ENCODE results near the gene FBLIM1. TPM values are rescaled to one million over a fixed set of nuclear protein-coding genes. Genes with fewer than 3 reads are reported as not detected.
A peak's percentile ranks its signal among the peaks of the same experiment; 100 is the strongest.

FBLIM1 gene
- total and polyA plus RNA-seq, 5 donors from 2014 or later, result 0.06 TPM; not detected in 4

DNA sequence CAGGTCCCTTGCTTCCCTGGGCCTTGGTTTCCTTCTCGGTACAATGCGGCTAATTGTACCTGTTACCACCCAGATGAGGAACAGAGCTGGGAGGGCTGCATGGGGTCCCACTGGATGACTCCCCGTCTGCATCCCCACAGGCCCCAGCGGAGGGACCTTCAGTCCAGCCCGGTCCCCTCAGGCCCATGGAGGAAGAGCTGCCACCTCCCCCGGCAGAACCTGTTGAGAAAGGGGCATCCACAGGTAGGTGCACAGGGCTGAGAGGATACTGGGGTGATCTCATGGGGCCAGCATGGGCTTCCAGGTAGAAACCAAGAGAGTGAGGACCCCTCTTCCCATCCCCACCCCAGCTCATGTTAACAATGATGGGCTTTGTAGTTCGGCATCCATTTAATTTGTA is 9.8 kb downstream of the FBLIM1 start:
- no peak overlapping the region for H3K27ac Mint-ChIP-seq
- no peak for DNase-seq

DNA sequence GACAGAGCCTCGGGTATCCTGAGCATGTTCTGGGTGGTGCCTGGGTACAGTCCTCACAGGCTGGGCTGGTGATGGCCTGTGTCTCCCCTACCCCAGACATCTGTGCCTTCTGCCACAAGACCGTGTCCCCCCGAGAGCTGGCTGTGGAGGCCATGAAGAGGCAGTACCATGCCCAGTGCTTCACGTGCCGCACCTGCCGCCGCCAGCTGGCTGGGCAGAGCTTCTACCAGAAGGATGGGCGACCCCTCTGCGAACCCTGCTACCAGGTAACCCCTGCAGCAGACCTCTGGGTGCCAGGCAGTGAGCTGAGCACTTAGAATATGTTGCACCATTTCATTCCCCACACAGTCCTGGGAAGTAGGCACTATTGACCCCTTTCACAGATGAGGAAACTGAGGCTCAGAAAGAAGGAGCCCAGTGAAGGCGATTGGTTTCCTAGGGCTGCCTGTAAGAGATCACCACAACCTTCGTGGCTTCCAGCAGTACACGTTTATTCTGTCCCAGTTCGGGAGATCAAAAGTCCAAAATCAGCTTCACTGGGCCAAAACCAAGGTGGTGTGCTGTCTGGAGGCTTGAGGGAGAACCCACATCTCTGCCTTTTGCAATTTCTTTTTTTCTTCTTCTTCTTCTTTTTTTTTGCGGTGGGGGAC is 11.8 kb downstream of the FBLIM1 start:
- Histone ChIP-seq H3K4me1 (ENCODE audit: control insufficient read depth, insufficient read depth, low read length, poor library complexity, severe bottlenecking) (no peaks in the 10 kb centered on the region), H3K36me3 (ENCODE audit: control insufficient read depth, insufficient read depth, low read length) (no peaks in the 10 kb centered on the region), H3K27me3 (ENCODE audit: control insufficient read depth, insufficient read depth, low read length) (peaks cover 2% of the 10 kb centered on the region), H3K4me3 (ENCODE audit: low read depth, low read length) (no peak overlapping the region), H3K9me3 (ENCODE audit: control insufficient read depth in 2 of 2, low read length in 2 of 2) (no peaks in the 10 kb centered on the region), H3K27ac (ENCODE audit: insufficient read depth, low read length, poor library complexity, severe bottlenecking) (no peak overlapping the region)
- no peaks in the 10 kb centered on the region for H3K4me1 Mint-ChIP-seq
- ATAC-seq (ENCODE audit: low read depth in 2 of 2) (no peak), DNase-seq (no peak)
- no peaks in the 10 kb centered on the region for H3K36me3 Mint-ChIP-seq
- peaks cover 15% of the 10 kb centered on the region for H3K27me3 Mint-ChIP-seq
- no peaks in the 10 kb centered on the region for H3K9me3 Mint-ChIP-seq
- H3K27ac Mint-ChIP-seq, result no peak overlapping the region
- H3K4me3 Mint-ChIP-seq, result no peak overlapping the region

More for the DNA sequence above, 9.8 kb downstream of the FBLIM1 start:
- H3K4me1 Mint-ChIP-seq, result no peaks in the 10 kb centered on the region
- peaks cover 23% of the 10 kb centered on the region for H3K27me3 Mint-ChIP-seq
- Histone ChIP-seq H3K36me3 (ENCODE audit: control insufficient read depth, insufficient read depth, low read length) (no peaks in the 10 kb centered on the region), H3K27me3 (ENCODE audit: control insufficient read depth, insufficient read depth, low read length) (peaks cover 2% of the 10 kb centered on the region), H3K4me3 (ENCODE audit: low read depth, low read length) (no peak overlapping the region), H3K4me1 (ENCODE audit: control insufficient read depth, insufficient read depth, low read length, poor library complexity, severe bottlenecking) (no peaks in the 10 kb centered on the region), H3K27ac (ENCODE audit: insufficient read depth, low read length, poor library complexity, severe bottlenecking) (no peak overlapping the region), H3K9me3 (ENCODE audit: control insufficient read depth in 2 of 2, low read length in 2 of 2) (no peaks in the 10 kb centered on the region)
- no peak for ATAC-seq (ENCODE audit: low read depth in 2 of 2)
- H3K4me3 Mint-ChIP-seq, result no peak overlapping the region
- no peaks in the 10 kb centered on the region for H3K9me3 Mint-ChIP-seq
- no peaks in the 10 kb centered on the region for H3K36me3 Mint-ChIP-seq

DNA sequence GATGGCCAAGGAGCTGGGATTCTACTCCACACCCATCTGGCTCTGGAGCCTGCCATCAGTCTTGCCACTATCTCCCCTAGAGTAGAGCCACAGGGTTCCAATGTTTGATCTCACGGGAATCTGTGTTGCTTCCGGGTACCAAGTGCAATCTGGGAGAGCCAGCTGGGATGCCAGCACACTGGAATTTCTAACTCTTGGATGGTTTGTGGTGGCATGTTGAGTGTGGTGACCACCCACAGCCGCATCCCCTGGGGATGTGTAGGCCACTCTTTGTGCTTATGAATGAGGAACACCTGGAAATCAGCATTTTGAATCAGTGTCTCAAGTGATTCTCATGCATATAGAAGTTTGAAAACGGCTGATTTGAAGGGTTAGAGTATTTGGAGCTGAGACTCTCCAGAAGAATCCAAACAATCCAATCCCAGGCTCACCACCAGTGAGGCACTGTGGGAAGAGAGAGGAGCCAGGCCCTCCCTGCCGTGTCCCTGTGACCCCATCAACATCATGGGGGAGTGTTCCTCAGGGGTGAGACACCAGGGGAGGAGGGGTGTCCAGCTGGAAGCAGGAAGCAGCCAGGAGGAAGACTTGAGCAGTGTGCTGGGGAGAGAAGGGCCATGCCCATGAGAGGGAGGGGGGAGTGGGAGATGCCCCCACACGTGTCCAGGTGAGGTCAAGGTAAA is 13.4 kb downstream of the FBLIM1 start:
- Mint-ChIP-seq H3K9me3 (no peaks in the 10 kb centered on the region), H3K27me3 (peaks cover 15% of the 10 kb centered on the region), H3K36me3 (no peaks in the 10 kb centered on the region), H3K27ac (no peak overlapping the region), H3K4me1 (no peaks in the 10 kb centered on the region), H3K4me3 (no peak overlapping the region)
- no peak for DNase-seq
- Histone ChIP-seq H3K27ac (ENCODE audit: insufficient read depth, low read length, poor library complexity, severe bottlenecking) (no peak overlapping the region), H3K27me3 (ENCODE audit: control insufficient read depth, insufficient read depth, low read length) (peaks cover 2% of the 10 kb centered on the region), H3K36me3 (ENCODE audit: control insufficient read depth, insufficient read depth, low read length) (no peaks in the 10 kb centered on the region), H3K4me1 (ENCODE audit: control insufficient read depth, insufficient read depth, low read length, poor library complexity, severe bottlenecking) (no peaks in the 10 kb centered on the region), H3K4me3 (ENCODE audit: low read depth, low read length) (no peak overlapping the region), H3K9me3 (ENCODE audit: control insufficient read depth in 2 of 2, low read length in 2 of 2) (no peaks in the 10 kb centered on the region)
- no peak for ATAC-seq (ENCODE audit: low read depth in 2 of 2)

DNA sequence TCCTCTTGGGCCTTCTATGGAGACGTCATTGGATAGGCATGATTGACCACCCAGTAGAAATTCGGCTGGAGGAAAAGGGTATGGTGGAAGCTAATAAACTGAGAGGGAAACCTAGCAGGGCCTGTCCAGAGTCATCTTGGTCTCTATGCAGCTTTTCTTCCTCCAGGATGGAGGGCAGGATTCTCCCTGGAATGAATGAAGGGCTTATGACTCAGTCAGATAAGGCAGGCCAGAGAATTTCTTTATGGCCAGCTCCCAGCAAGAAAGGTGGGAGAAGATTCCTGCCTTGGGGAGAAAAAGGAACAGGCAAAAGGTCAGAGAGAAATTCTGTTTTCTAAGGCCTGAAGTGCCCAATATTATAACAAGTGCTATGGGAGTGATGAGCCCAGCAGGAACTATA is 17.1 kb downstream of the FBLIM1 start:
- no peaks in the 10 kb centered on the region for H3K36me3 Mint-ChIP-seq
- DNase-seq, result no peak
- H3K9me3 Mint-ChIP-seq, result no peaks in the 10 kb centered on the region
- H3K27ac ChIP-seq (ENCODE audit: insufficient read depth, low read length, poor library complexity, severe bottlenecking), result no peak overlapping the region
- H3K27ac Mint-ChIP-seq, result no peak overlapping the region
- no peaks in the 10 kb centered on the region for H3K4me1 Mint-ChIP-seq
- no peak for ATAC-seq (ENCODE audit: low read depth in 2 of 2)
- H3K4me1 ChIP-seq (ENCODE audit: control insufficient read depth, insufficient read depth, low read length, poor library complexity, severe bottlenecking), result no peaks in the 10 kb centered on the region
- H3K4me3 ChIP-seq (ENCODE audit: low read depth, low read length), result no peak overlapping the region
- H3K4me3 Mint-ChIP-seq, result no peak overlapping the region
- H3K36me3 ChIP-seq (ENCODE audit: control insufficient read depth, insufficient read depth, low read length), result no peaks in the 10 kb centered on the region
- peaks cover 2% of the 10 kb centered on the region for H3K27me3 ChIP-seq (ENCODE audit: control insufficient read depth, insufficient read depth, low read length)
- peaks cover 8% of the 10 kb centered on the region for H3K27me3 Mint-ChIP-seq
- H3K9me3 ChIP-seq (ENCODE audit: control insufficient read depth in 2 of 2, low read length in 2 of 2), result no peaks in the 10 kb centered on the region

DNA sequence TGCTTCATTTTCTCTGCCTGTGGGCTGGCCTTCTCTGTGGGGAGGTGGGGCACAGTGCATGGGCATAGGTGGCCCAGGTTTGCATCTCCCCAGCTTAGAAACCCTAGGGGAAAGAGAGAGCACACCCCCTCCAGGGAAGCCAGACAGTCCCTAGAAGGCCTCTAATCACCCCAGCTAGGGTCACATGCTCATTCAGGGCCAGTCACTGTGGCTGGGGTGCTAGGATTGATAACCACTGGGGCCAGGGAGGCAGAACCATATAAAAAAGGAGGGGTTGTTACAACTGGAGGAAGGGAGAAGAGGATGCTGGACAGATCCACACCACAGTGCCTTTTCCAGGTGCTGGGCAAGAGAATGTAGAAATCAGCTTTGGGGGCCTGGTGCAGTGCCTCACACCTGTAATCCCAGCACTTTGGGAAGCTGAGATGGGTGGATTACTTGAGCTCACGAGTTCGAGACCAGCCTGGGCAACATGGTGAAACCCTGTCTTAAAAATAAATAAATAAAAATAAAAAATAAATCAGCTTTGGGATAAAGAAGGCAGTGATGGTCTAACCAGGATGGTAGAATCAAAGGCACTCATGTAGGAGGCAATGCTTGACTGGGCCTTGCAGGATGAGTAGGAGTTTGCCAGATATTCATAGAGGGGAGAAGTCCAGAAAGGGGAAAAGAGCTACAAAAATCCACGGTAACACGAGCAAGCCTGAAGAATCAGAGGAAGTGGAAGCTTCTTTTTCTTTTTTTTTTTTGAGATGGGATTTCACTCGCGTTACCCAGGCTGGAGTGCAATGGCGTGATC is 19.5 kb downstream of the FBLIM1 start:
- Histone ChIP-seq H3K36me3 (ENCODE audit: control insufficient read depth, insufficient read depth, low read length) (no peaks in the 10 kb centered on the region), H3K9me3 (ENCODE audit: control insufficient read depth in 2 of 2, low read length in 2 of 2) (no peaks in the 10 kb centered on the region), H3K27me3 (ENCODE audit: control insufficient read depth, insufficient read depth, low read length) (no peaks in the 10 kb centered on the region), H3K4me1 (ENCODE audit: control insufficient read depth, insufficient read depth, low read length, poor library complexity, severe bottlenecking) (no peaks in the 10 kb centered on the region), H3K27ac (ENCODE audit: insufficient read depth, low read length, poor library complexity, severe bottlenecking) (no peak overlapping the region), H3K4me3 (ENCODE audit: low read depth, low read length) (no peak overlapping the region)
- no peaks in the 10 kb centered on the region for H3K4me1 Mint-ChIP-seq
- H3K27ac Mint-ChIP-seq, result peak overlapping the region in 1 of 3 donors; percentile 35
- H3K36me3 Mint-ChIP-seq, result no peaks in the 10 kb centered on the region
- no peaks in the 10 kb centered on the region for H3K9me3 Mint-ChIP-seq
- peaks cover 9% of the 10 kb centered on the region for H3K27me3 Mint-ChIP-seq
- H3K4me3 Mint-ChIP-seq, result no peak overlapping the region
- DNase-seq (no peak), ATAC-seq (ENCODE audit: low read depth in 2 of 2) (no peak)

DNA sequence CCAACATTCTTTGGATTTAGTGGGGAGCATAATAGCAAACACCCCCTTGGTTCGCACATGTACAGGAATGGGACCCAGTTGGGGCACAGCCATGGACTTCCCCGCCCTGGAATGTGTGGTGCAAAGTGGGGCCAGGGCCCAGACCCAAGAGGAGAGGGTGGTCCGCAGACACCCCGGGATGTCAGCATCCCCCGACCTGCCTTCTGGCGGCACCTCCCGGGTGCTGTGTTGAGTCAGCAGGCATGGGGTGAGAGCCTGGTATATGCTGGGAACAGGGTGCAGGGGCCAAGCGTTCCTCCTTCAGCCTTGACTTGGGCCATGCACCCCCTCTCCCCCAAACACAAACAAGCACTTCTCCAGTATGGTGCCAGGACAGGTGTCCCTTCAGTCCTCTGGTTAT is 27.1 kb downstream of the FBLIM1 start:
- H3K4me1 Mint-ChIP-seq, result no peaks in the 10 kb centered on the region
- no peaks in the 10 kb centered on the region for H3K36me3 Mint-ChIP-seq
- H3K4me3 Mint-ChIP-seq, result no peak overlapping the region
- peaks cover 13% of the 10 kb centered on the region for H3K27me3 Mint-ChIP-seq
- no peak overlapping the region for H3K4me3 ChIP-seq (ENCODE audit: low read depth, low read length)
- no peaks in the 10 kb centered on the region for H3K9me3 Mint-ChIP-seq
- no peaks in the 10 kb centered on the region for H3K4me1 ChIP-seq (ENCODE audit: control insufficient read depth, insufficient read depth, low read length, poor library complexity, severe bottlenecking)
- H3K9me3 ChIP-seq (ENCODE audit: control insufficient read depth in 2 of 2, low read length in 2 of 2), result no peaks in the 10 kb centered on the region
- no peak overlapping the region for H3K27ac Mint-ChIP-seq
- no peak overlapping the region for H3K27ac ChIP-seq (ENCODE audit: insufficient read depth, low read length, poor library complexity, severe bottlenecking)
- DNase-seq (no peak), ATAC-seq (ENCODE audit: low read depth in 2 of 2) (no peak)
- H3K36me3 ChIP-seq (ENCODE audit: control insufficient read depth, insufficient read depth, low read length), result no peaks in the 10 kb centered on the region
- H3K27me3 ChIP-seq (ENCODE audit: control insufficient read depth, insufficient read depth, low read length), result no peaks in the 10 kb centered on the region

DNA sequence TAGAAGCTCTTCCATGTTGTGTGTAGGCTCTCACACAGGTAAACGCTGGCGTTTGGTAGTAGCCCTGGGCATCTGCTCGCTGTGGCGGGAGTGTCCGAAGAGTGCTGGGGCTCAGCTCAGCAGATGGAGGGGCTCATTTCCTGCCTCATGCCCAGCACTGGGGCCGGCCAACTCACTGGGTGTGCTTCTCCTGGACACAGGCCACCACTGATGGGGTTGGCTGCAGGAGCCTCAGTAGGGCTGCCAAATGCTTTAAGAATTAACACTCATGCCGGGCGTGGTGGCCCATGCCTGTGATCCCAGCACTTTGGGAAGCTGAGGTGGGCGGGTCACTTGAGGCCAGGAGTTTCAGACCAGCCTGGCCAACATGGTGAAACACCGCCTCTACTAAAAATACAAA is 28.0 kb downstream of the FBLIM1 start:
- no peaks in the 10 kb centered on the region for H3K9me3 Mint-ChIP-seq
- Histone ChIP-seq H3K36me3 (ENCODE audit: control insufficient read depth, insufficient read depth, low read length) (no peaks in the 10 kb centered on the region), H3K4me3 (ENCODE audit: low read depth, low read length) (no peak overlapping the region), H3K9me3 (ENCODE audit: control insufficient read depth in 2 of 2, low read length in 2 of 2) (no peaks in the 10 kb centered on the region), H3K27ac (ENCODE audit: insufficient read depth, low read length, poor library complexity, severe bottlenecking) (no peak overlapping the region), H3K27me3 (ENCODE audit: control insufficient read depth, insufficient read depth, low read length) (no peaks in the 10 kb centered on the region), H3K4me1 (ENCODE audit: control insufficient read depth, insufficient read depth, low read length, poor library complexity, severe bottlenecking) (no peaks in the 10 kb centered on the region)
- H3K4me3 Mint-ChIP-seq, result no peak overlapping the region
- H3K36me3 Mint-ChIP-seq, result no peaks in the 10 kb centered on the region
- ATAC-seq (ENCODE audit: low read depth in 2 of 2) (no peak), DNase-seq (no peak)
- peaks cover 9% of the 10 kb centered on the region for H3K27me3 Mint-ChIP-seq
- no peak overlapping the region for H3K27ac Mint-ChIP-seq
- H3K4me1 Mint-ChIP-seq, result no peaks in the 10 kb centered on the region
